Measurements from ENCODE around the gene FEN1. TPM values are rescaled to one million over a fixed set of nuclear protein-coding genes. Genes with fewer than 3 reads are reported as not detected.

FEN1 gene
- total and polyA plus RNA-seq, 2 donors (not counting 1 experiment from before 2014, with no cell fraction given), result 3.4 to 9.8 TPM

DNA sequence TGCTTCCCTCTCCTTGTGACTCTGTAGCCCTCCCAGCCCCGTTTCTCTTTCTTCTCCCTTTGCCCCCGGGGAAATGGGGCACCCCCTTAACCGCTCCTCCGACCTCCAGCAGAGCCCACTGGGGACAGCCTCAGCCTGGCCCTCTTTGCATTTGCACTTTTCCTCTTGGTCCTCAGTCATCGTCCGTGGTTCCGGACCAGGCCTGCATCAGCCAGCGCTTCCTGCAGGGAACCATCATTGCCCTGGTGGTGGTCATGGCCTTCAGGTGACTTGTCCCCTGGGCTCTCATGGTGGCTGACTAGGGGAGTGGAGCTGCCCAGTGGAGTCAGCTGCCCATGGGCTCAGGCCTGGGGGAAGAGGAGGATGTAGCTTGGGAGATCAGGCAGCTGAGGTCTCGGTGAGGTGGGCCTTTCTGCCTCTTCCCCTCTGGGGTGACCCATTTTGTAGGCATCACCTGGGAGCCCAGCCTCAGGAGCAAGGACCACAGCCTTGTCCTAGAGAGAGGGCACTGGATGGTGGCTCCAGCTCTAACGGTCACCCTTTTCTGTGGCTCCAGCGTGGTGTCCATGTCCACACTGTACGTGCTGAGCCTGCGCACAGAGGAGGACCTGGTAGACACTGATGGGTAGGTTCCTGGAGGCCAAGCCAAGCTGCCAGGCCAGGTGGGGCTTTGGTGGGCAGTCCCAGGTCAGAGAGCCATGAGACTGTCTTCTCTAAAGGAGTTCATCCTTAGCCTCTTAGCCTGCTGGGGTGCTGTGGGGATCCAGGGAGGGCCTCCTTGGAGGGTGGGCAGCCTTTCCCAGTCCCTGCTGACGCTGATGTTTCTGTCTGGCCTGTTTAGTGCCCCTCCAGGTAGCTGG lies 12.8 kb upstream of the FEN1 start:
- Mint-ChIP-seq H3K27me3 (peaks cover 12% of the 10 kb centered on the region), H3K9me3 (ENCODE audit: insufficient read depth) (no peaks in the 10 kb centered on the region), H3K27ac (no peak overlapping the region), H3K4me3 (no peak overlapping the region), H3K4me1 (peaks cover 17% of the 10 kb centered on the region)
- H3K4me3 ChIP-seq (ENCODE audit: control extremely low read depth in 1 of 5, extremely low read depth in 1 of 5, insufficient read depth in 1 of 5, low read depth in 2 of 5, low read length in 4 of 5), result no peak overlapping the region
- ATAC-seq (ENCODE audit: low read depth) (no peak), DNase-seq (no peak)
- intact Hi-C loops (cut with micrococcal nuclease), result no loop called here
- H3K27ac ChIP-seq (ENCODE audit: low read length in 2 of 2), result no peak overlapping the region
- no peaks in the 10 kb centered on the region for H3K79me2 ChIP-seq (ENCODE audit: control insufficient read depth, insufficient read depth, low read length)
- H3K9ac ChIP-seq (ENCODE audit: low read length), result no peak overlapping the region
- ChIA-PET CTCF (interaction anchor here (0.9 to 2.6 kb wide), 2 partner anchors 8 to 17 kb away, joined by 3 to 11 read pairs; no protein-coding TSS in a partner anchor), POLR2A (no interaction called here)
- WGBS (ENCODE audit: insufficient coverage), result 85% methylated on average over 14 of the region's 14 CpGs
- no peaks in the 10 kb centered on the region for H3K36me3 ChIP-seq (replicated peaks in 1 of 2; ENCODE audit: control extremely low read depth in 1 of 2, control insufficient read depth in 1 of 2, extremely low read depth in 1 of 2, insufficient read depth in 2 of 2, low read length in 1 of 2)
- no peak overlapping the region for H2AFZ ChIP-seq (ENCODE audit: insufficient read depth, low read depth, low read length, poor library complexity, severe bottlenecking)
- no peak overlapping the region for H3K4me2 ChIP-seq (replicated peaks; ENCODE audit: low read depth, low read length, poor library complexity, severe bottlenecking)
- TF ChIP-seq, protein P1, sequence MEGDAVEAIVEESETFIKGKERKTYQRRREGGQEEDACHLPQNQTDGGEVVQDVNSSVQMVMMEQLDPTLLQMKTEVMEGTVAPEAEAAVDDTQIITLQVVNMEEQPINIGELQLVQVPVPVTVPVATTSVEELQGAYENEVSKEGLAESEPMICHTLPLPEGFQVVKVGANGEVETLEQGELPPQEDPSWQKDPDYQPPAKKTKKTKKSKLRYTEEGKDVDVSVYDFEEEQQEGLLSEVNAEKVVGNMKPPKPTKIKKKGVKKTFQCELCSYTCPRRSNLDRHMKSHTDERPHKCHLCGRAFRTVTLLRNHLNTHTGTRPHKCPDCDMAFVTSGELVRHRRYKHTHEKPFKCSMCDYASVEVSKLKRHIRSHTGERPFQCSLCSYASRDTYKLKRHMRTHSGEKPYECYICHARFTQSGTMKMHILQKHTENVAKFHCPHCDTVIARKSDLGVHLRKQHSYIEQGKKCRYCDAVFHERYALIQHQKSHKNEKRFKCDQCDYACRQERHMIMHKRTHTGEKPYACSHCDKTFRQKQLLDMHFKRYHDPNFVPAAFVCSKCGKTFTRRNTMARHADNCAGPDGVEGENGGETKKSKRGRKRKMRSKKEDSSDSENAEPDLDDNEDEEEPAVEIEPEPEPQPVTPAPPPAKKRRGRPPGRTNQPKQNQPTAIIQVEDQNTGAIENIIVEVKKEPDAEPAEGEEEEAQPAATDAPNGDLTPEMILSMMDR (IDR thresholded peaks at IDR 0.05), result no peak
- no peak for TF ChIP-seq EZH2 (IDR thresholded peaks at IDR 0.05; ENCODE audit: borderline replicate concordance, insufficient read depth, low read depth, low read length, poor library complexity, severe bottlenecking)
- H4K20me1 ChIP-seq (ENCODE audit: control insufficient read depth, insufficient read depth, low read length, poor library complexity, severe bottlenecking), result no peaks in the 10 kb centered on the region
- peaks cover 12 to 13% of the 10 kb centered on the region in 2 donors for H3K4me1 ChIP-seq (ENCODE audit: control insufficient read depth in 2 of 2, insufficient read depth in 2 of 2, low read length in 2 of 2)
- no peaks in the 10 kb centered on the region for H3K9me3 ChIP-seq (ENCODE audit: control extremely low read depth in 1 of 3, control insufficient read depth in 2 of 3, insufficient read depth in 1 of 3, low read length in 2 of 3)
- H3K27me3 ChIP-seq (replicated peaks in 1 of 4; ENCODE audit: control extremely low read depth in 1 of 4, control insufficient read depth in 3 of 4, insufficient read depth in 4 of 4, low read length in 3 of 4), result peaks cover 0 to 8% (median 0%) of the 10 kb centered on the region in 4 experiments

DNA sequence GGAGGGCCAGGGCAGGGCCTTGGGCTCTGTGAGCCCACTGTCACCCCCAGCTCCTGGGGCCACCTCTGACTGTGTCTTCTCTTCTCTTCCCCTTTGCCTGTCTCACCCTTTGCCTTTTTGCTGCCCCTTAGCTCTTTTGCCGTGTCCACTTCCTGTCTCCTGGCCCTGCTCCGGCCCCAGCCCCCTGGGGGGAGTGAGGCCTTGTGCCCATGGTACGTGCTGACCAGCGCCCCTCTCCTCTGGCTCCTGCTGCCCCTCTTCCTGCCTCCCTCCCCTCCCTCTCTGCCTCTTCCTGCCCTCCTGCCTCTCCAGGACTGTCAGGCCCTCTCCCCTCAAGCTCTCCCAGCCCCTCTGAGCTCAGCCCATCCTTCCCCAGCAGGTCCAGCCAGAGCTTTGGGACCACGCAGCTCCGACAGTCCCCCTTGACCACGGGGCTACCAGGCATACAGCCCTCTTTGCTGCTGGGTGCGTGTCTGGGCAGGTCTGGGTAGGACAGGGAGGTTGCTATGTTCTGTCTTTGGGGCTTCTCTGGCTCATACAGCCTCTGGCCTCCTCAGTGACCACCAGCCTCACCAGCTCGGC lies 12.0 kb upstream of the FEN1 start:
- H3K9me3 ChIP-seq (ENCODE audit: control extremely low read depth in 1 of 3, control insufficient read depth in 2 of 3, insufficient read depth in 1 of 3, low read length in 2 of 3), result no peaks in the 10 kb centered on the region
- H3K9me3 Mint-ChIP-seq (ENCODE audit: insufficient read depth), result no peaks in the 10 kb centered on the region
- no peaks in the 10 kb centered on the region for H3K36me3 ChIP-seq (replicated peaks in 1 of 2; ENCODE audit: control extremely low read depth in 1 of 2, control insufficient read depth in 1 of 2, extremely low read depth in 1 of 2, insufficient read depth in 2 of 2, low read length in 1 of 2)
- H2AFZ ChIP-seq (ENCODE audit: insufficient read depth, low read depth, low read length, poor library complexity, severe bottlenecking), result no peak overlapping the region
- H3K27me3 Mint-ChIP-seq, result peaks cover 8% of the 10 kb centered on the region
- H3K27ac ChIP-seq (ENCODE audit: low read length in 2 of 2), result no peak overlapping the region
- no peak overlapping the region for H3K9ac ChIP-seq (ENCODE audit: low read length)
- CTCF ChIA-PET, result interaction anchor here (1.0 to 2.6 kb wide), 3 partner anchors 10 to 30 kb away, joined by 3 to 11 read pairs (median 4); no protein-coding TSS in a partner anchor
- no peak overlapping the region for H3K4me3 Mint-ChIP-seq
- intact Hi-C loops (cut with micrococcal nuclease), result no loop called here
- WGBS (ENCODE audit: insufficient coverage), result 82% methylated on average over 9 of the region's 9 CpGs
- H3K4me1 ChIP-seq (ENCODE audit: control insufficient read depth in 2 of 2, insufficient read depth in 2 of 2, low read length in 2 of 2), result peaks cover 12 to 13% of the 10 kb centered on the region in 2 donors
- DNase-seq (no peak), ATAC-seq (ENCODE audit: low read depth) (no peak)
- no peak overlapping the region for H3K27ac Mint-ChIP-seq
- POLR2A ChIA-PET, result no interaction called here
- no peak overlapping the region for H3K4me3 ChIP-seq (ENCODE audit: control extremely low read depth in 1 of 5, extremely low read depth in 1 of 5, insufficient read depth in 1 of 5, low read depth in 2 of 5, low read length in 4 of 5)
- no peak for TF ChIP-seq EZH2 (IDR thresholded peaks at IDR 0.05; ENCODE audit: borderline replicate concordance, insufficient read depth, low read depth, low read length, poor library complexity, severe bottlenecking)
- TF ChIP-seq, protein P1 (IDR thresholded peaks at IDR 0.05), result no peak
- H3K27me3 ChIP-seq (replicated peaks in 1 of 4; ENCODE audit: control extremely low read depth in 1 of 4, control insufficient read depth in 3 of 4, insufficient read depth in 4 of 4, low read length in 3 of 4), result peaks cover 0 to 8% (median 0%) of the 10 kb centered on the region in 4 experiments
- peaks cover 17% of the 10 kb centered on the region for H3K4me1 Mint-ChIP-seq
- no peaks in the 10 kb centered on the region for H4K20me1 ChIP-seq (ENCODE audit: control insufficient read depth, insufficient read depth, low read length, poor library complexity, severe bottlenecking)
- no peaks in the 10 kb centered on the region for H3K79me2 ChIP-seq (ENCODE audit: control insufficient read depth, insufficient read depth, low read length)
- H3K4me2 ChIP-seq (replicated peaks; ENCODE audit: low read depth, low read length, poor library complexity, severe bottlenecking), result no peak overlapping the region

Measured in B cell (primary cell).